Endothelial cell of umbilical vein (primary cell): ENCODE data around the gene RXFP3. TPM values are rescaled to one million over a fixed set of nuclear protein-coding genes. Genes with fewer than 3 reads are reported as not detected.

ENCODE experiments used
- BruUV-seq: library from RNA; stranded (reverse); fragments of 400-500 nt; replicated peaks from 2 replicates; lab custom pipeline; 2021; lab: Mats Ljungman, UMichigan
- CTCF ChIA-PET: fragments of 300-600, 350-600 bp; sonication (Branson Sonifier 250); formaldehyde crosslinking; loops from one replicate; lab custom pipeline; 2021; ENCODE audit warnings: antibody characterized with exemption, inconsistent platforms; lab: Charles Lee
- POLR2A ChIA-PET: fragments of 300-600, 350-600 bp; sonication (Branson Sonifier 250); formaldehyde crosslinking; loops from one replicate; lab custom pipeline; 2021; ENCODE audit warnings: antibody characterized with exemption, inconsistent platforms; lab: Charles Lee
- DNase-seq: peaks from one replicate; pipeline ENCODE4 v3.0.0-alpha.2; 2011; ENCODE audit warnings: low read depth, low spot score
- FAIRE-seq: peaks from 2 replicates; lab custom pipeline; 2011; peaks lifted over from hg19 to GRCh38; lab: Jason Lieb, UNC
- H2AFZ ChIP-seq: 2 replicates; pipeline ENCODE4 v1.6.0; 2012; ENCODE audit warnings: low read depth, low read length, control low read depth, inconsistent platforms
- H3K27ac ChIP-seq: 2 replicates; pipeline ENCODE4 v1.5.1; 2011; ENCODE audit warnings: low read depth, mild to moderate bottlenecking, control low read depth, low read length, moderate library complexity; ENCODE audit not compliant: insufficient read depth
- H3K27me3 ChIP-seq, 2 experiments: 2 replicates each; pipeline versions ENCODE4 v1.6.0 to v1.6.1; 2011; ENCODE audit warnings: low read length in 2 of 2, mixed read lengths in 1 of 2; ENCODE audit not compliant: control insufficient read depth in 2 of 2, insufficient read depth in 2 of 2
- H3K36me3 ChIP-seq, 2 experiments: 2 replicates in 1 of 2; 3 replicates in 1 of 2; pipeline ENCODE4 v1.5.1; 2011; ENCODE audit warnings: low read length in 2 of 2, mild to moderate bottlenecking in 1 of 2, moderate library complexity in 1 of 2; ENCODE audit not compliant: control insufficient read depth in 2 of 2, insufficient read depth in 2 of 2; ENCODE audit errors: extremely low read depth in 1 of 2
- H3K4me1 ChIP-seq: 3 replicates; pipeline ENCODE4 v1.5.1; 2011; ENCODE audit warnings: mild to moderate bottlenecking, low read length; ENCODE audit not compliant: control insufficient read depth, insufficient read depth; ENCODE audit errors: extremely low read depth
- H3K4me2 ChIP-seq: 2 replicates; pipeline ENCODE4 v1.6.1; 2011; ENCODE audit warnings: low read length, control low read depth, mixed read lengths; ENCODE audit not compliant: insufficient read depth
- H3K4me3 ChIP-seq, 3 experiments: fragments of 200-600 bp in 1 of 3; sonication (generic), shearing (Covaris generic) in 1 of 3; replicated peaks in 1 of 3; 2 replicates each; pipeline ENCODE4 v1.5.1; 2011 to 2016; ENCODE audit warnings: control low read depth in 3 of 3, low read length in 3 of 3, mild to moderate bottlenecking in 2 of 3, inconsistent platforms in 1 of 3, low read depth in 1 of 3, moderate library complexity in 1 of 3; ENCODE audit not compliant: insufficient read depth in 1 of 3
- H3K79me2 ChIP-seq: 2 replicates; pipeline ENCODE4 v1.6.0; 2012; ENCODE audit warnings: low read length, inconsistent platforms; ENCODE audit not compliant: control insufficient read depth, insufficient read depth
- H3K9ac ChIP-seq: replicated peaks from 2 replicates; pipeline ENCODE3; 2011; ENCODE audit warnings: low read length, control low read depth; ENCODE audit not compliant: insufficient read depth; ENCODE audit errors: extremely low read depth
- H3K9me1 ChIP-seq: replicated peaks from 3 replicates; pipeline ENCODE4 v1.6.0; 2011; ENCODE audit warnings: mild to moderate bottlenecking, low read length; ENCODE audit not compliant: control insufficient read depth, insufficient read depth; ENCODE audit errors: extremely low read depth
- H3K9me3 ChIP-seq: replicated peaks from 2 replicates; pipeline ENCODE4 v1.5.1; 2012; ENCODE audit warnings: low read length, inconsistent platforms; ENCODE audit not compliant: control insufficient read depth, insufficient read depth
- H4K20me1 ChIP-seq: replicated peaks from 2 replicates; pipeline ENCODE3; 2011; ENCODE audit warnings: mild to moderate bottlenecking, low read length; ENCODE audit not compliant: control insufficient read depth, insufficient read depth; ENCODE audit errors: extremely low read depth
- CTCF ChIP-seq, 2 donors: IDR thresholded peaks; 1 replicate in 1 of 2; 2 replicates in 1 of 2; pipeline ENCODE4 v1.5.1; 2011; ENCODE audit warnings: low read length in 2 of 2, mild to moderate bottlenecking in 2 of 2, moderate library complexity in 2 of 2, control low read depth in 1 of 2, inconsistent platforms in 1 of 2, low read depth in 1 of 2; ENCODE audit not compliant: insufficient read depth in 1 of 2; ENCODE audit errors: extremely low read depth in 1 of 2
- EZH2 ChIP-seq: IDR thresholded peaks from 2 replicates; pipeline ENCODE4 v1.6.1; 2012; ENCODE audit warnings: borderline replicate concordance, low read depth, mild to moderate bottlenecking, moderate library complexity, low read length, inconsistent platforms; ENCODE audit not compliant: severe bottlenecking
- FOS ChIP-seq: IDR thresholded peaks from 2 replicates; pipeline ENCODE4 v1.6.1; 2011; ENCODE audit warnings: mild to moderate bottlenecking, low read length, moderate library complexity, borderline replicate concordance; ENCODE audit not compliant: insufficient read depth
- GATA2 ChIP-seq: IDR thresholded peaks from 2 replicates; pipeline ENCODE4 v1.7.0; 2011; ENCODE audit warnings: low read depth, mild to moderate bottlenecking, moderate library complexity, mixed read lengths, low read length; ENCODE audit not compliant: insufficient read length, insufficient read depth
- JUN ChIP-seq: IDR thresholded peaks from 2 replicates; pipeline ENCODE4 v1.6.1; 2011; ENCODE audit warnings: borderline replicate concordance, low read depth; ENCODE audit not compliant: insufficient read length, insufficient read depth
- MAX ChIP-seq: IDR thresholded peaks from 2 replicates; pipeline ENCODE4 v1.6.1; 2011; ENCODE audit not compliant: insufficient read depth, insufficient read length
- MYC ChIP-seq: IDR thresholded peaks from one replicate; pipeline ENCODE4 v1.6.1; 2011; ENCODE audit warnings: mild to moderate bottlenecking, low read depth, low read length
- POLR2A ChIP-seq: IDR thresholded peaks from 2 replicates; pipeline ENCODE4 v1.6.1; 2012; ENCODE audit warnings: low read depth, mild to moderate bottlenecking, control low read depth, low read length
- POLR2AphosphoS5 ChIP-seq: IDR thresholded peaks from 2 replicates; pipeline ENCODE4 v1.6.1; 2012; ENCODE audit warnings: low read depth, mild to moderate bottlenecking, control low read depth, low read length, moderate library complexity; ENCODE audit not compliant: insufficient read depth
- dilution Hi-C: fragments of 300-500 bp; cut with MboI; formaldehyde crosslinking; loops from one replicate; pipeline ENCODE4 v1.15.0; 2019; ENCODE audit warnings: low sequenced_read_pairs; ENCODE audit not compliant: extremely low pct_ligation_motif_present
- intact Hi-C: fragments of 100-400 bp; cut with micrococcal nuclease; formaldehyde crosslinking; loops from one replicate; pipeline ENCODE4 v1.10.0; 2022
- polyA plus RNA-seq, 4 experiments: library from polyadenylated mRNA; depleted of rRNA in 3 of 4; stranded (reverse) in 3 of 4; unstranded in 1 of 4; fragments of >200 nt; gene quantifications; 2 replicates each; pipeline versions ENCODE4 v1.2.1 to v1.2.3, GENCODE V29; 2011 to 2012; ENCODE audit warnings: missing spikeins in 1 of 4
- total RNA-seq: library from RNA; stranded (reverse); gene quantifications from 2 replicates; pipeline ENCODE4 v1.2.3, GENCODE V29; 2021

Gene RXFP3
- total and polyA plus RNA-seq, 2 donors (not counting 3 experiments of a cell fraction or from before 2014, with no cell fraction given) = not detected

DNA sequence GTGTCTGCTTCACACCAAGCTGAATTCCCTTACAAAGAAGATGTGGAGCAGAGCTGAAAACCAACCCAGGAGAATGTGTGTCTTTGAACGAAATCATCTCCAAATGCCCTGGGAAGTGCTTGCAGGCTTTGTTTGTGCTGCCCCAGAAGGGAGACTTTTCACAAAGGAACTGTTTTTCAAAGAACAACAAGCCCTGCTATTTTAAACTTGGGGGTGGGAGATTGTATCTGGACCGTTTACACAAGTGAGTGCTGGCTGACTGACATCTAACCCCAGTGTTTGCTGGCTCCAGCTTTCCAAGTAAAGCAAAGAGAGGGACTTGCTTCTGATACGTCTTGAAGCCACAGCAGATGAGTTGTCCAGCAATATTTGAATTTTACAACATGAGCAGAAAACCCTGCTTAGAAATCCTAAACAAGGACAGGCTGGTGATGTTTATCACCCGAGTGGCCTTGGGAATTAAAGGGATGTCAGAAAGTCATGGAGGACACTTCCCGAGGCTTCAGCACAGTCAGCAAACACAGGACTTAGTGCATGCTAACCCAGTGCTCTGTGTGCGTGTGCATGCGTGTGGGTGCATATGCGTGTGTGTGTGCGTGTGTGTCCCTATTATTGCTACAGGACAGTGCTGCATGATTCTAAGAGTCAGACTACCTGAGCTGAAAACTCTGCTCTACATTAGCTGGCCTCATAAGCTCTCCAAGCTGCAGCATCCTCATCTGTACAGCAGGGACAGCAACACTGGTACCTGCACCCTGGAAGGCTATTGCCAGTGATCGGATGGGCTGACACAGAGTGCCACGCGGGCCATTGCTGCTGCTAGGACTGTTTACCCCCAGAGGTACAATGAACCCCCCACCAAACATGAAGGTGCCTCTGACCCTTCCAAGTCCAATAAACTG, 45.8 kb upstream of the RXFP3 start:
- H2AFZ ChIP-seq = no peak overlapping the region
- FAIRE-seq (no peak), DNase-seq (no peak)
- no peaks in the 10 kb centered on the region for H3K79me2 ChIP-seq
- ChIA-PET POLR2A (no interaction called here), CTCF (interaction anchor here (2.2 kb wide), 1 partner anchor 301 kb away, joined by 10 read pairs; no protein-coding TSS in a partner anchor)
- H3K4me2 ChIP-seq = peak overlapping the region; percentile 79
- H3K9me3 ChIP-seq = no peaks in the 10 kb centered on the region
- no peak overlapping the region for H3K27ac ChIP-seq
- no peaks in the 10 kb centered on the region for H4K20me1 ChIP-seq
- H3K36me3 ChIP-seq = no peaks in the 10 kb centered on the region
- no peaks in the 10 kb centered on the region for H3K9me1 ChIP-seq
- peak overlapping the region in 1 of 3 experiments; percentile 71 for H3K4me3 ChIP-seq
- no TSS peak for BruUV-seq
- dilution Hi-C loops (no loop called here), intact Hi-C loops (no loop called here)
- H3K9ac ChIP-seq = no peak overlapping the region
- H3K4me1 ChIP-seq = peaks cover 10% of the 10 kb centered on the region
- H3K27me3 ChIP-seq = peaks cover 31 to 35% of the 10 kb centered on the region in 2 experiments
- TF ChIP-seq FOS = no peak
- no peak for TF ChIP-seq MAX
- TF ChIP-seq POLR2AphosphoS5 = no peak
- no peak for TF ChIP-seq MYC
- no peak for TF ChIP-seq CTCF (IDR thresholded peaks at IDR 0.05; ENCODE audit: extremely low read depth in 1 of 2, insufficient read depth in 1 of 2, low read depth in 1 of 2, low read length in 2 of 2)
- no peak for TF ChIP-seq POLR2A
- no peak for TF ChIP-seq GATA2
- no peak for TF ChIP-seq EZH2
- TF ChIP-seq JUN = no peak
